Upper lobe of left lung (tissue), 6 donors: ENCODE data around the gene SH2D2A. TPM values are rescaled to one million over a fixed set of nuclear protein-coding genes. Genes with fewer than 3 reads are reported as not detected.
"Not testable (repeated sequence)": the region's sequence is repeated elsewhere in the genome, so short reads cannot be mapped to it uniquely, and the experiment has no call there.

ENCODE experiments used
- ATAC-seq, 2 donors: fragments of 200-7000 bp; cut with Tn5 transposase; one replicate each; pipeline ENCODE4 v1.9.1; 2022; ENCODE audit warnings: mild to moderate bottlenecking in 2 of 2, moderate library complexity in 2 of 2; ENCODE audit not compliant: low FRiP score in 2 of 2
- DNase-seq, 2 donors: peaks; one replicate each; pipeline ENCODE4 v3.0.0-alpha.2; 2019 to 2020
- H3K27ac ChIP-seq, 4 donors: fragments of 200-600 bp; sonication (generic); one replicate each; pipeline ENCODE4 v1.5.1; 2016 to 2019
- H3K27me3 ChIP-seq, 4 donors: fragments of 200-600 bp; sonication (generic); one replicate each; pipeline ENCODE4 v1.5.1; 2017 to 2019
- H3K36me3 ChIP-seq, 4 donors: fragments of 200-600 bp; sonication (generic); one replicate each; pipeline ENCODE4 v1.5.1; 2016 to 2019
- H3K4me1 ChIP-seq, 4 donors: fragments of 200-600 bp; sonication (generic); one replicate each; pipeline ENCODE4 v1.5.1; 2018 to 2019
- H3K4me3 ChIP-seq, 4 donors: fragments of 200-600 bp; sonication (generic); one replicate each; pipeline ENCODE4 v1.5.1; 2017 to 2019; ENCODE audit warnings: mild to moderate bottlenecking in 2 of 4, moderate library complexity in 1 of 4
- H3K9me3 ChIP-seq, 4 donors: fragments of 200-600 bp; sonication (generic); one replicate each; pipeline ENCODE4 v1.5.1; 2018 to 2019
- CTCF ChIP-seq, 6 experiments: fragments of 450-650 bp in 4 of 6; fragments of 200-600 bp in 2 of 6; sonication (generic) in 2 of 6; IDR thresholded peaks; one replicate each; pipeline ENCODE4 v1.5.1; 2016 to 2019; ENCODE audit warnings: antibody characterized with exemption in 6 of 6
- EP300 ChIP-seq, 4 donors: sonication (generic); formaldehyde crosslinking; IDR thresholded peaks; one replicate each; pipeline ENCODE4 v1.5.1; 2017; ENCODE audit warnings: antibody characterized with exemption in 4 of 4, control low read depth in 2 of 4
- POLR2A ChIP-seq, 4 donors: fragments of 450-650 bp; IDR thresholded peaks; one replicate each; pipeline ENCODE4 v1.5.1; 2016 to 2017; ENCODE audit warnings: antibody characterized with exemption in 4 of 4, mild to moderate bottlenecking in 2 of 4
- POLR2AphosphoS5 ChIP-seq, 2 donors: sonication (generic); formaldehyde crosslinking; IDR thresholded peaks; one replicate each; pipeline ENCODE4 v1.5.1; 2017; ENCODE audit warnings: antibody characterized with exemption in 2 of 2
- WGBS, 2 donors: methylation state at CpG; one replicate each; pipeline ENCODE4 v1.1.5; 2017 to 2018; 5-methylcytosine and 5-hydroxymethylcytosine counted together
- total RNA-seq, 6 donors: library from RNA; depleted of rRNA in 4 of 6; stranded (reverse); fragments of >200 nt in 4 of 6; gene quantifications; one replicate each; pipeline versions ENCODE4 v1.1.0 to v1.2.1, GENCODE V29; 2016 to 2021
- donor health status: DM: no; HTN: no; CAD: no; lungs with moderate emphysema.
- donor health status: DM: no; HTN: yes; CAD: no; lungs with severe emphysema.

SH2D2A gene
- total RNA-seq, 6 donors from 2014 or later: 2.3 to 8.4 (median 5.0) TPM

- Histone ChIP-seq H3K9me3 (no peaks in the 10 kb centered on the region), H3K4me1 (peaks cover 21 to 40% (median 29%) of the 10 kb centered on the region in 4 donors), H3K27me3 (no peaks in the 10 kb centered on the region), H3K4me3 (peak overlapping the region in 2 of 4 donors; percentile 83 to 93), H3K27ac (peak overlapping the region in 1 of 4 donors; percentile 92), H3K36me3 (peaks cover 0 to 8% (median 2%) of the 10 kb centered on the region in 4 donors)
- 87 to 89% methylated on average over 1 to 5 of the region's 5 CpGs for WGBS, 2 donors
- no peak for TF ChIP-seq EP300 (IDR thresholded peaks at IDR 0.05)
- no peak for TF ChIP-seq POLR2AphosphoS5 (IDR thresholded peaks at IDR 0.05)
- TF ChIP-seq POLR2A (IDR thresholded peaks at IDR 0.05): no peak
- TF ChIP-seq CTCF (IDR thresholded peaks at IDR 0.05): no peak
- ATAC-seq: no peak
- DNase-seq: no peak
Measured at GRCh38 chr1:156765666-156766065, 51.0 kb downstream of the SH2D2A start.

DNA sequence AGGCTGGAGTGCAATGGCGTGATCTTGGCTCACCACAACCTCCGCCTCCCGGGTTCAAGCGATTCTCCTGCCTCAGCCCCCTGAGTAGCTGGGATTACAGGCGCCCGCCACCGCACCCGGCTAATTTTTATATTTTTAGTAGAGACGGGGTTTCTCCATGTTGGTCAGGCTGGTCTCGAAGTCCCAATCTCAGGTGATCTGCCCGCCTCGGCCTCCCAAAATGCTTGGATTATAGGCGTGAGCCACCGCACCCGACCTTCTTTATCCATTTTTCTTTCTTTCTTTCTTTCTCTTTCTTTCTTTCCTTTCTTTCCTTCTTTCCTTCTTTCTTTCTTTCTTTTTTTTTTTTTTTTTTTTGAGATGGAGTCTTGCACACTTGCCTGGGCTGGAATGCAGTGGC, 51.5 kb downstream of the SH2D2A start:
- not testable (repeated sequence) for H3K27me3 ChIP-seq, H3K36me3 ChIP-seq, H3K9me3 ChIP-seq, ATAC-seq, DNase-seq, H3K27ac ChIP-seq, H3K4me3 ChIP-seq
- peaks cover 21 to 34% (median 25%) of the 10 kb centered on the region in 4 donors for H3K4me1 ChIP-seq
- 93 to 95% methylated on average over 15 of the region's 15 CpGs for WGBS, 2 donors

DNA sequence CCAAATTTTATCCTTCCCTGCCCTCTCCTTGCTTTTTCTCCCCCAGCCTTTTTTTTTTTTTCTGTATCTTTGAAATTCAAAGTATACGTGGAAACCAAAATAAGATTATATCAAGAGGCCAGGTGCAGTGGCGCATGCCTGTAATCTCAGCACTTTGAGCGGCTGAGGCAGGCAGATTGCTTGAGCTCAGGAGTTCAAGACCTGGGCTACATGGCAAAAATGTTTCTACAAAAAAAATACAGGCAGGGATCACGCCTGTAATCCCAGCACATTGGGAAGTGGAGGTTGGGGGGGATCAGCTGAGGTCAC, 55.9 kb downstream of the SH2D2A start:
- DNase-seq (no peak), ATAC-seq (no peak)
- peaks cover 0 to 3% (median under 1%) of the 10 kb centered on the region in 4 donors for H3K4me1 ChIP-seq
- no peak overlapping the region for H3K4me3 ChIP-seq
- WGBS, 2 donors: 71 to 83% methylated on average over 4 of the region's 4 CpGs
- H3K27me3 ChIP-seq: no peaks in the 10 kb centered on the region
- no peaks in the 10 kb centered on the region for H3K36me3 ChIP-seq
- no peak for TF ChIP-seq EP300 (IDR thresholded peaks at IDR 0.05)
- no peak for TF ChIP-seq CTCF (IDR thresholded peaks at IDR 0.05)
- no peak for TF ChIP-seq POLR2AphosphoS5 (IDR thresholded peaks at IDR 0.05)
- TF ChIP-seq POLR2A (IDR thresholded peaks at IDR 0.05): no peak
- no peaks in the 10 kb centered on the region for H3K9me3 ChIP-seq
- no peak overlapping the region for H3K27ac ChIP-seq

- DNase-seq (no peak), ATAC-seq (no peak)
- H3K9me3 ChIP-seq: no peaks in the 10 kb centered on the region
- 67 to 77% methylated on average over 6 of the region's 6 CpGs for WGBS, 2 donors
- TF ChIP-seq CTCF (IDR thresholded peaks at IDR 0.05) (no peak), POLR2AphosphoS5 (IDR thresholded peaks at IDR 0.05) (no peak), POLR2A (IDR thresholded peaks at IDR 0.05) (no peak), EP300 (IDR thresholded peaks at IDR 0.05) (no peak)
- H3K27me3 ChIP-seq: no peaks in the 10 kb centered on the region
- H3K27ac ChIP-seq: no peak overlapping the region
- no peaks in the 10 kb centered on the region for H3K36me3 ChIP-seq
- no peaks in the 10 kb centered on the region for H3K4me1 ChIP-seq
- H3K4me3 ChIP-seq: no peak overlapping the region
Measured at GRCh38 chr1:156760092-156760795, 56.4 kb downstream of the SH2D2A start.

- ATAC-seq, H3K4me3 ChIP-seq, H3K27me3 ChIP-seq, DNase-seq, H3K36me3 ChIP-seq, H3K9me3 ChIP-seq, H3K27ac ChIP-seq: not testable (repeated sequence)
- peaks cover 7 to 14% (median 8%) of the 10 kb centered on the region in 4 donors for H3K4me1 ChIP-seq
- 87 to 94% methylated on average over 10 of the region's 10 CpGs for WGBS, 2 donors
Measured at GRCh38 chr1:156757572-156758253, 58.9 kb downstream of the SH2D2A start.

DNA sequence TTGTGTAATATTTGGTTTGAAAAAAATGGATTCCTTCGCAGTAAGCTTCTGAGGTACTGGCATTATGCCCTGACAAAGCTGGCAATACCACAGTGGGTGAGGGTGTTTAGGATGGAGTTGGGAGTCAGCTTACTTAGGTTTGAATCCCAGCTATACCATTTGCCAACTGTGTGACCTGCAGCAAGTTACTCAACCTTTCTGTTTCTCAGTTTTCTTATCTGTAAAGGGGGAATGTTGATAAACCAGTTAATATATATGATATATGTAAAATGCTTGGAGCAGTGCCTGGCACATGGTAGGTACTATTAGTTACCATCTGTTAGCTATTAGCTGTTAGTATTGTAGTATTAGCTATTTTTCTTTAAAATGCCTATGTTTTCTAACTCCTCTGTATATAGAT, 60.3 kb downstream of the SH2D2A start:
- ATAC-seq (no peak), DNase-seq (no peak)
- Histone ChIP-seq H3K9me3 (no peaks in the 10 kb centered on the region), H3K27me3 (no peaks in the 10 kb centered on the region), H3K4me3 (no peak overlapping the region), H3K4me1 (peaks cover 10 to 20% (median 12%) of the 10 kb centered on the region in 4 donors), H3K36me3 (no peaks in the 10 kb centered on the region), H3K27ac (no peak overlapping the region)
- 97 to 100% methylated on average over 1 of the region's 1 CpG for WGBS, 2 donors
- TF ChIP-seq POLR2A (IDR thresholded peaks at IDR 0.05): no peak
- TF ChIP-seq CTCF (IDR thresholded peaks at IDR 0.05): no peak
- no peak for TF ChIP-seq POLR2AphosphoS5 (IDR thresholded peaks at IDR 0.05)
- TF ChIP-seq EP300 (IDR thresholded peaks at IDR 0.05): no peak
